Fibroblast of villous mesenchyme (primary cell): ENCODE measurements around the gene BEND7. TPM values are rescaled to one million over a fixed set of nuclear protein-coding genes. Genes with fewer than 3 reads are reported as not detected.
"Not testable (repeated sequence)": the region's sequence is repeated elsewhere in the genome, so short reads cannot be mapped to it uniquely, and the experiment has no call there.

ENCODE experiments used
- DNase-seq: peaks from one replicate; pipeline ENCODE4 v3.0.0-alpha.2; 2010; ENCODE audit warnings: low read depth
- H3K4me3 ChIP-seq: 2 replicates; pipeline ENCODE4 v1.5.1; 2011; ENCODE audit warnings: low read depth, mild to moderate bottlenecking, low read length
- CTCF ChIP-seq: IDR thresholded peaks from 2 replicates; pipeline ENCODE4 v1.5.1; 2012; ENCODE audit warnings: low read depth, mild to moderate bottlenecking, low read length; ENCODE audit not compliant: insufficient read depth
- total RNA-seq: library from RNA; depleted of rRNA; stranded (reverse); fragments of >200 nt; gene quantifications from 2 replicates; pipeline ENCODE4 v1.2.3, GENCODE V29; 2012

BEND7 gene
- total RNA-seq, 1 donor: under 0.01 TPM

GRCh38 chr10:13560597-13560996 is 31.8 kb upstream of the BEND7 start:
- TF ChIP-seq CTCF: no peak
- DNase-seq: no peak
- H3K4me3 ChIP-seq: no peak overlapping the region

GRCh38 chr10:13559124-13559700 is 30.4 kb upstream of the BEND7 start:
- TF ChIP-seq CTCF: no peak
- no peak for DNase-seq
- H3K4me3 ChIP-seq: no peak overlapping the region

- DNase-seq: no peak
- H3K4me3 ChIP-seq: no peak overlapping the region
- no peak for TF ChIP-seq CTCF
Observed at GRCh38 chr10:13555884-13556510, 27.2 kb upstream of the BEND7 start.

- DNase-seq: no peak
- no peak overlapping the region for H3K4me3 ChIP-seq
- TF ChIP-seq CTCF: no peak
Observed at GRCh38 chr10:13550802-13551201, 22.0 kb upstream of the BEND7 start.

- H3K4me3 ChIP-seq: no peak overlapping the region
- TF ChIP-seq CTCF: no peak
- no peak for DNase-seq
Observed at GRCh38 chr10:13542533-13542932, 13.7 kb upstream of the BEND7 start.

GRCh38 chr10:13537985-13538384 is 9.2 kb upstream of the BEND7 start:
- H3K4me3 ChIP-seq, DNase-seq: not testable (repeated sequence)

GRCh38 chr10:13536674-13537366 is 8.0 kb upstream of the BEND7 start:
- no peak overlapping the region for H3K4me3 ChIP-seq
- peak; percentile 46 for DNase-seq
- TF ChIP-seq CTCF: peak; percentile 65
